Neutrophil (primary cell): ENCODE data around the gene KRT24.

Experiments
- H3K27ac ChIP-seq: fragments of 200-600 bp; sonication (generic); 2 replicates; pipeline ENCODE4 v1.5.1; 2016; ENCODE audit warnings: mild to moderate bottlenecking, moderate library complexity
- H3K27me3 ChIP-seq: fragments of 200-600 bp; sonication (generic); 2 replicates; pipeline ENCODE4 v1.6.0; 2016; ENCODE audit warnings: mild to moderate bottlenecking
- H3K36me3 ChIP-seq: fragments of 200-600 bp; sonication (generic); 2 replicates; pipeline ENCODE4 v1.5.1; 2017
- H3K4me1 ChIP-seq, 2 experiments: fragments of 200-600 bp in 1 of 2; sonication (generic) in 1 of 2; 1 replicate in 1 of 2; 2 replicates in 1 of 2; pipeline versions ENCODE4 v1.5.1 to v1.6.1; 2013 to 2016; ENCODE audit warnings: low read depth in 1 of 2, low read length in 1 of 2, mild to moderate bottlenecking in 1 of 2, moderate library complexity in 1 of 2; ENCODE audit not compliant: control insufficient read depth in 1 of 2, insufficient read depth in 1 of 2
- H3K4me3 ChIP-seq, 2 experiments: fragments of 200-600 bp in 1 of 2; sonication (generic) in 1 of 2; 1 replicate in 1 of 2; 2 replicates in 1 of 2; pipeline ENCODE4 v1.5.1; 2013 to 2016; ENCODE audit warnings: low read depth in 1 of 2, low read length in 1 of 2, mild to moderate bottlenecking in 1 of 2, moderate library complexity in 1 of 2
- H3K9me3 ChIP-seq: fragments of 200-600 bp; sonication (generic); 2 replicates; pipeline ENCODE4 v1.5.1; 2016
- CTCF ChIP-seq: fragments of 200-600 bp; sonication (generic); IDR thresholded peaks from 2 replicates; pipeline ENCODE4 v1.5.1; 2016; ENCODE audit warnings: antibody characterized with exemption

The KRT24 gene

DNA sequence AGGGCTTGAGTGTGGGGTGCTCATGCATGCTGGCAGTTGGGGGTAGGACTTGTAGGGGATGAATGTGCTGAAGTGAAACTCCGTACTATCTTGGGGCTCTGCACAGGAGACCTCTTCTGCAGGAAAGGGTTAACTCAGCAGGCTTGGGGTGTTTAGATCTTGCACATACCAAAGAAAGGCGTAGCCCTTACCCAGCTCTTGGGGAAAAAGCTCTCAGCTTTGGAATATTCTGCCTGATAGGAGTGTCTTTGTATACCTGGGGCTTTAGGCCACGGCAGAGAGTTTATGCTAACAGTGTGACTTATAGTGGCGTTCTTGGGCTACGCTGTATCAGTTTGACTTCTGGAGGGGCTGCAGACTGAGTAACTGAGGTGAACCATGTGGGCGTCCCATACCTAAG is 30.5 kb upstream of the KRT24 start:
- H3K9me3 ChIP-seq: no peaks in the 10 kb centered on the region
- no peak for TF ChIP-seq CTCF
- no peaks in the 10 kb centered on the region for H3K4me1 ChIP-seq
- no peak overlapping the region for H3K4me3 ChIP-seq
- no peak overlapping the region for H3K27ac ChIP-seq
- no peaks in the 10 kb centered on the region for H3K36me3 ChIP-seq
- peaks cover 86% of the 10 kb centered on the region for H3K27me3 ChIP-seq

- peaks cover 87% of the 10 kb centered on the region for H3K27me3 ChIP-seq
- no peaks in the 10 kb centered on the region for H3K36me3 ChIP-seq
- H3K4me1 ChIP-seq: no peaks in the 10 kb centered on the region
- no peak overlapping the region for H3K27ac ChIP-seq
- no peak for TF ChIP-seq CTCF
- H3K9me3 ChIP-seq: no peaks in the 10 kb centered on the region
- no peak overlapping the region for H3K4me3 ChIP-seq
These were observed 27.4 kb upstream of the KRT24 start for GRCh38 chr17:40730970-40731369.

DNA sequence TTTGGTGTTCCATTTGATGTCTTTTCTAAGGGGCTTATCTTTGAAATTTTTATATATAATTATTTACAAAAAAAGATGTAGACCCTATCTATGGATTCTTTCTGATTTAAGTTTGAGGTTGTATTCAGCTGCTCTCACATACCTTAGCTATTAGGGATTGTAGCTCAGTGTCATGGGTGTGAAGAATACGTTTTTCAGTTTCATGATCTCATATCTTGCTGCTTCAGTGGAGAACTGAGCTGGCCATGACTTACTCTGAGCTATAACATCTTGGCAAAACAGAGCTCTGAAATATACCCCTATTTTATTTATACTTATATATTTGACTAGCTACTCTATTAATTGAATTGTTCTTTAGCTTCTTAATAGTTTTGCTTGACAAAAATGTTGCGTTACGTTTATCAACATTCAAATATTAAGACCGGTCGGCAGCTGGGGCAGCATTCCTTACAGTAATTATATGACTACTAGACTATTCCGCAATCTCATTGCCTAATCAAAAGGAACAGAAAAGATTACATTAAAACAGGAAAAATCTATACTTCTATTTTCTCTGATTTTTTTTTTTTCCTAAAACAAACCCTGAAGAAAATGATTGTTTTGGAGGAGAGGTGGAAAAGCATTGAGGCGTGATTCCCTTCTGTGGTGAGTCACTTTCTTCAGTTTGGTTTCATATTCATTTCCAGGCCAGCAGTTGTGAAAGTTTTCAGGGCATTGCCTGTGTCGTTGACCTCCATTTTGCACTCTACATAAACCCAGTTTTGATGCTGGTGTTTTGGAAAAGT is 24.1 kb upstream of the KRT24 start:
- no peaks in the 10 kb centered on the region for H3K4me1 ChIP-seq
- no peak overlapping the region for H3K4me3 ChIP-seq
- no peak overlapping the region for H3K27ac ChIP-seq
- no peaks in the 10 kb centered on the region for H3K36me3 ChIP-seq
- TF ChIP-seq CTCF: no peak
- H3K9me3 ChIP-seq: no peaks in the 10 kb centered on the region
- H3K27me3 ChIP-seq: peaks cover 94% of the 10 kb centered on the region

- H3K4me3 ChIP-seq: no peak overlapping the region
- TF ChIP-seq CTCF: no peak
- no peak overlapping the region for H3K27ac ChIP-seq
- peaks cover 94% of the 10 kb centered on the region for H3K27me3 ChIP-seq
- no peaks in the 10 kb centered on the region for H3K36me3 ChIP-seq
- no peaks in the 10 kb centered on the region for H3K9me3 ChIP-seq
- H3K4me1 ChIP-seq: no peaks in the 10 kb centered on the region
These were observed 23.4 kb upstream of the KRT24 start for GRCh38 chr17:40726919-40727318.

GRCh38 chr17:40724656-40725055 is 21.1 kb upstream of the KRT24 start:
- Histone ChIP-seq H3K36me3 (no peaks in the 10 kb centered on the region), H3K4me3 (no peak overlapping the region), H3K27me3 (peaks cover 89% of the 10 kb centered on the region), H3K9me3 (no peaks in the 10 kb centered on the region), H3K27ac (no peak overlapping the region), H3K4me1 (no peaks in the 10 kb centered on the region)
- TF ChIP-seq CTCF: no peak
